Measurements from ENCODE around the gene SF3B2. TPM values are rescaled to one million over a fixed set of nuclear protein-coding genes. Genes with fewer than 3 reads are reported as not detected.

SF3B2 gene
- total RNA-seq, 2 donors from 2014 or later = 209 to 254 TPM

- WGBS, 2 experiments (ENCODE audit: insufficient coverage in 1 of 2, insufficient read length in 1 of 2) = 78 to 81% methylated on average over 6 to 7 of the region's 8 CpGs
- Histone ChIP-seq H3K36me3 (ENCODE audit: control insufficient read depth, insufficient read depth, low read length) (no peaks in the 10 kb centered on the region), H3K9me3 (ENCODE audit: control insufficient read depth, low read length) (no peaks in the 10 kb centered on the region), H3K27me3 (ENCODE audit: control insufficient read depth, insufficient read depth, low read length, poor library complexity, severe bottlenecking) (no peaks in the 10 kb centered on the region), H3K4me1 (ENCODE audit: control insufficient read depth, insufficient read depth, low read length) (peaks cover 21% of the 10 kb centered on the region), H3K4me3 (ENCODE audit: low read length) (no peak overlapping the region), H3K9ac (ENCODE audit: extremely low read depth, low read length, poor library complexity, severe bottlenecking) (no peak overlapping the region), H3K27ac (ENCODE audit: low read depth, low read length) (no peak overlapping the region)
- H3K36me3 Mint-ChIP-seq (ENCODE audit: low read depth) = no peaks in the 10 kb centered on the region
- no peaks in the 10 kb centered on the region for H3K27me3 Mint-ChIP-seq (ENCODE audit: insufficient read depth)
- no peak for DNase-seq
- no peak overlapping the region for H3K27ac Mint-ChIP-seq
- no peak for TF ChIP-seq CTCF (conservative IDR thresholded peaks at IDR 0.05)
- H3K4me3 Mint-ChIP-seq = no peak overlapping the region
- no peaks in the 10 kb centered on the region for H3K9me3 Mint-ChIP-seq
- peaks cover 62% of the 10 kb centered on the region for H3K4me1 Mint-ChIP-seq
Observed at GRCh38 chr11:66115638-66116301, 63.6 kb downstream of the SF3B2 start.

GRCh38 chr11:66116576-66117361 lies 64.6 kb downstream of the SF3B2 start:
- H3K27me3 Mint-ChIP-seq (ENCODE audit: insufficient read depth) = no peaks in the 10 kb centered on the region
- peaks cover 21% of the 10 kb centered on the region for H3K4me1 ChIP-seq (ENCODE audit: control insufficient read depth, insufficient read depth, low read length)
- H3K4me1 Mint-ChIP-seq = peaks cover 62% of the 10 kb centered on the region
- H3K4me3 ChIP-seq (ENCODE audit: low read length) = no peak overlapping the region
- H3K27ac Mint-ChIP-seq = no peak overlapping the region
- TF ChIP-seq CTCF (conservative IDR thresholded peaks at IDR 0.05) = no peak
- H3K9ac ChIP-seq (ENCODE audit: extremely low read depth, low read length, poor library complexity, severe bottlenecking) = no peak overlapping the region
- no peaks in the 10 kb centered on the region for H3K9me3 ChIP-seq (ENCODE audit: control insufficient read depth, low read length)
- H3K9me3 Mint-ChIP-seq = no peaks in the 10 kb centered on the region
- H3K36me3 Mint-ChIP-seq (ENCODE audit: low read depth) = no peaks in the 10 kb centered on the region
- WGBS, 2 experiments (ENCODE audit: insufficient coverage in 1 of 2, insufficient read length in 1 of 2) = 79 to 80% methylated on average over 4 to 6 of the region's 7 CpGs
- H3K27ac ChIP-seq (ENCODE audit: low read depth, low read length) = no peak overlapping the region
- peak; percentile 53 for DNase-seq
- no peak overlapping the region for H3K4me3 Mint-ChIP-seq
- H3K36me3 ChIP-seq (ENCODE audit: control insufficient read depth, insufficient read depth, low read length) = no peaks in the 10 kb centered on the region
- no peaks in the 10 kb centered on the region for H3K27me3 ChIP-seq (ENCODE audit: control insufficient read depth, insufficient read depth, low read length, poor library complexity, severe bottlenecking)

GRCh38 chr11:66118847-66119246 lies 66.7 kb downstream of the SF3B2 start:
- Histone ChIP-seq H3K27me3 (ENCODE audit: control insufficient read depth, insufficient read depth, low read length, poor library complexity, severe bottlenecking) (no peaks in the 10 kb centered on the region), H3K36me3 (ENCODE audit: control insufficient read depth, insufficient read depth, low read length) (no peaks in the 10 kb centered on the region), H3K4me3 (ENCODE audit: low read length) (peak overlapping the region; percentile 16), H3K9me3 (ENCODE audit: control insufficient read depth, low read length) (no peaks in the 10 kb centered on the region), H3K9ac (ENCODE audit: extremely low read depth, low read length, poor library complexity, severe bottlenecking) (peak overlapping the region; percentile 72), H3K4me1 (ENCODE audit: control insufficient read depth, insufficient read depth, low read length) (peaks cover 21% of the 10 kb centered on the region), H3K27ac (ENCODE audit: low read depth, low read length) (peak overlapping the region; percentile 81)
- 58% methylated on average over 3 of the region's 3 CpGs; no CpG with 5 or more reads in 1 of the 2 experiments for WGBS, 2 experiments (ENCODE audit: insufficient coverage in 1 of 2, insufficient read length in 1 of 2)
- H3K4me3 Mint-ChIP-seq = no peak overlapping the region
- no peak for DNase-seq
- H3K4me1 Mint-ChIP-seq = peaks cover 47% of the 10 kb centered on the region
- TF ChIP-seq CTCF (conservative IDR thresholded peaks at IDR 0.05) = no peak
- no peaks in the 10 kb centered on the region for H3K36me3 Mint-ChIP-seq (ENCODE audit: low read depth)
- H3K9me3 Mint-ChIP-seq = no peaks in the 10 kb centered on the region
- peak overlapping the region; percentile 99 for H3K27ac Mint-ChIP-seq
- H3K27me3 Mint-ChIP-seq (ENCODE audit: insufficient read depth) = no peaks in the 10 kb centered on the region

Other genes with a start within 250 kb of the SF3B2 start
- gene SNX32, start 218.4 kb upstream of the SF3B2 start, total RNA-seq = 1 to 10 TPM; 1.5 to 4.3 TPM
- 1,000 to 10,000 TPM; 1,218 to 1,284 TPM for gene CFL1, start 194.2 kb upstream of the SF3B2 start, total RNA-seq
- gene MUS81, start 191.9 kb upstream of the SF3B2 start, total RNA-seq = 10 to 100 TPM; 51.0 to 64.5 TPM
- 10 to 100 TPM; 84.5 to 99.6 TPM for gene EFEMP2, start 179.6 kb upstream of the SF3B2 start, total RNA-seq
- not detected for gene CTSW, start 172.5 kb upstream of the SF3B2 start, total RNA-seq
- gene FIBP, start 163.9 kb upstream of the SF3B2 start, total RNA-seq = 10 to 100 TPM; 81.0 to 92.0 TPM
- 10 to 100 TPM; 18.2 to 23.9 TPM for gene CCDC85B, start 161.7 kb upstream of the SF3B2 start, total RNA-seq
- 1 to 10 TPM in 1 of 2 donors, not detected in 1; 1.8 TPM for gene FOSL1, start 152.0 kb upstream of the SF3B2 start, total RNA-seq
- gene C11orf68, start 133.3 kb upstream of the SF3B2 start, total RNA-seq = 10 to 100 TPM; 26.0 to 29.1 TPM
- gene DRAP1, start 132.9 kb upstream of the SF3B2 start, total RNA-seq = 100 to 1,000 TPM in 1 of 2 donors, 10 to 100 TPM in 1; 83.8 to 103 TPM
- gene TSGA10IP, start 106.9 kb upstream of the SF3B2 start, total RNA-seq = 1 to 10 TPM in 1 of 2 donors, under 1 TPM in 1; 0.97 to 5.6 TPM
- 10 to 100 TPM; 50.6 to 52.0 TPM for gene SART1, start 90.6 kb upstream of the SF3B2 start, total RNA-seq
- gene EIF1AD, start 50.2 kb upstream of the SF3B2 start, total RNA-seq = 10 to 100 TPM; 37.4 to 40.1 TPM
- 100 to 1,000 TPM; 348 to 409 TPM for gene BANF1, start 49.9 kb upstream of the SF3B2 start, total RNA-seq
- 1 to 10 TPM; 2.1 to 4.2 TPM for gene CST6, start 40.4 kb upstream of the SF3B2 start, total RNA-seq
- gene CATSPER1, start 25.9 kb upstream of the SF3B2 start, total RNA-seq = not detected
- 10 to 100 TPM in 1 of 2 donors, 1 to 10 TPM in 1; 7.4 to 11.2 TPM for gene GAL3ST3, start 3.2 kb upstream of the SF3B2 start, total RNA-seq
- gene PACS1, start 17.9 kb downstream of the SF3B2 start, total RNA-seq = 10 to 100 TPM; 67.0 to 67.1 TPM
- 10 to 100 TPM; 52.0 to 69.2 TPM for gene KLC2, start 205.3 kb downstream of the SF3B2 start, total RNA-seq
- 100 to 1,000 TPM; 122 to 126 TPM for gene RAB1B, start 216.3 kb downstream of the SF3B2 start, total RNA-seq
- 1 to 10 TPM; 3.5 to 3.8 TPM for gene CNIH2, start 225.8 kb downstream of the SF3B2 start, total RNA-seq
- gene YIF1A, start 236.8 kb downstream of the SF3B2 start, total RNA-seq = 10 to 100 TPM; 70.6 to 80.1 TPM
- under 1 TPM in 1 of 2 donors, not detected in 1; 0.20 TPM for gene TMEM151A, start 239.5 kb downstream of the SF3B2 start, total RNA-seq